Kidney epithelial cell (primary cell): ENCODE measurements around the gene TRPC4AP. TPM values are rescaled to one million over a fixed set of nuclear protein-coding genes. Genes with fewer than 3 reads are reported as not detected.

Experiments
- DNase-seq: peaks from one replicate; pipeline ENCODE4 v3.0.0-alpha.2; 2010; ENCODE audit warnings: low read depth
- H3K27me3 ChIP-seq: 2 replicates; pipeline ENCODE4 v1.6.0; 2011; ENCODE audit warnings: low read length; ENCODE audit not compliant: control insufficient read depth, insufficient read depth
- H3K36me3 ChIP-seq: 2 replicates; pipeline ENCODE4 v1.5.1; 2011; ENCODE audit warnings: low read length; ENCODE audit not compliant: control insufficient read depth, insufficient read depth
- H3K4me3 ChIP-seq: 2 replicates; pipeline ENCODE4 v1.5.1; 2011; ENCODE audit warnings: low read depth, mild to moderate bottlenecking, control low read depth, low read length
- CTCF ChIP-seq: IDR thresholded peaks from 2 replicates; pipeline ENCODE4 v1.5.1; 2011; ENCODE audit warnings: mild to moderate bottlenecking, moderate library complexity, low read length, control low read depth, inconsistent platforms; ENCODE audit not compliant: insufficient read depth, poor library complexity, severe bottlenecking
- total RNA-seq: library from RNA; depleted of rRNA; stranded (reverse); fragments of >200 nt; gene quantifications from 2 replicates; pipeline ENCODE4 v1.2.3, GENCODE V29; 2015

TRPC4AP gene
- total RNA-seq, 1 donor from 2014 or later = 78.8 TPM

GRCh38 chr20:34993941-34994508 lies 98.6 kb downstream of the TRPC4AP start:
- H3K36me3 ChIP-seq = peaks cover 5% of the 10 kb centered on the region
- TF ChIP-seq CTCF = no peak
- DNase-seq = no peak
- no peaks in the 10 kb centered on the region for H3K27me3 ChIP-seq
- no peak overlapping the region for H3K4me3 ChIP-seq

GRCh38 chr20:34992751-34993417 lies 99.7 kb downstream of the TRPC4AP start:
- Histone ChIP-seq H3K4me3 (no peak overlapping the region), H3K27me3 (no peaks in the 10 kb centered on the region), H3K36me3 (no peaks in the 10 kb centered on the region)
- TF ChIP-seq CTCF = no peak
- DNase-seq = no peak

- Histone ChIP-seq H3K4me3 (no peak overlapping the region), H3K27me3 (peaks cover 12% of the 10 kb centered on the region), H3K36me3 (no peaks in the 10 kb centered on the region)
- no peak for DNase-seq
- TF ChIP-seq CTCF = no peak
Observed at GRCh38 chr20:34990661-34991214, 101.9 kb downstream of the TRPC4AP start.

GRCh38 chr20:34990231-34990630 lies 102.4 kb downstream of the TRPC4AP start:
- H3K4me3 ChIP-seq = no peak overlapping the region
- H3K27me3 ChIP-seq = peaks cover 17% of the 10 kb centered on the region
- DNase-seq = no peak
- no peak for TF ChIP-seq CTCF
- no peaks in the 10 kb centered on the region for H3K36me3 ChIP-seq

- DNase-seq = no peak
- Histone ChIP-seq H3K36me3 (no peaks in the 10 kb centered on the region), H3K27me3 (peaks cover 23% of the 10 kb centered on the region), H3K4me3 (no peak overlapping the region)
- TF ChIP-seq CTCF = no peak
Observed at GRCh38 chr20:34989670-34990069, 102.9 kb downstream of the TRPC4AP start.
